SIG-M5 treated with dmso at 0.1 percent for 504 hours (cell line): ENCODE measurements around the gene PRDM11.
"Not testable (repeated sequence)": the region's sequence is repeated elsewhere in the genome, so short reads cannot be mapped to it uniquely, and the experiment has no call there.

ENCODE experiments used
- DNase-seq: peaks from one replicate; lab custom pipeline; 2025; ENCODE audit not compliant: unreplicated experiment; lab: John Stamatoyannopoulos, UW

PRDM11 gene

GRCh38 chr11:45146072-45147016, at the start of gene PRDM11:
PRDM11 (plus strand) TSS chr11:45146639; CDS start chr11:45181767, 35,128 bp downstream.
- peak; percentile 26 for DNase-seq

DNA sequence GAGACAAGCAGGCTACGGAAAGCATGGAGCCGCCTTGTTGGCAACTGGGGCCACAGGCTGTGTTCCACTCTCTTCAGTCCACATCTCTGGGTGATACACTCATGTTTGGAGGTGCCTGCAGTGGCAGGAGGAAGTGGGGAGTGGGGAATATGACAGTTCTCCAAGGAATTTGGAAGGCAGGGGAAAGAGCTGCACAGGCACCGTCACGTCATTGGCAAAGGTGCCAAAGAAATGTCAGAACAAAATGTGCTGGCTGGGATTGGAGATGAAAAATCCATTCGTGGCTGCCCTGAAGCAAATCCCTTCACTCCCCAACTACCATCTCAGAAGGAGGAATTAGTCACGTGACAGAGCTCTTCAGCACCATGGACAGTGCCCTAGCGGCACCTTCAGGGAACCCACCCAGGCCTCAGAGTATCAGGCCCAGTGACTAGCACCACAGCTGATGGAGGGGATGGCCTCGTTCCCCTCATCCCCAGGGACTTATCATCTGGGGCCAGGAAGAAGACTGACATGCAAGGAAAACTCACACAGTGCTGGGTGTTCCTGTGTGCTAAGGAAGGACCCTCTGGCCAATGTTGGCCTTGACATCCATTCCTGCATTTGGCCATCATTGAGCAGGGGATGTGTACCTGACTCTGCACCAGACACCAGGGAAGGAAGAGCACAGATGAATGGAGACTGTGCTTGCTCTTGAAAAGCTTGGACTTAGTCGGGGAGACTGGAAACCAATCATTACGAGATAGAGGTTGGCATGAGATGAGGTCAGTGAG, 48.5 kb upstream of the PRDM11 start:
- peak; percentile 14 for DNase-seq

DNA sequence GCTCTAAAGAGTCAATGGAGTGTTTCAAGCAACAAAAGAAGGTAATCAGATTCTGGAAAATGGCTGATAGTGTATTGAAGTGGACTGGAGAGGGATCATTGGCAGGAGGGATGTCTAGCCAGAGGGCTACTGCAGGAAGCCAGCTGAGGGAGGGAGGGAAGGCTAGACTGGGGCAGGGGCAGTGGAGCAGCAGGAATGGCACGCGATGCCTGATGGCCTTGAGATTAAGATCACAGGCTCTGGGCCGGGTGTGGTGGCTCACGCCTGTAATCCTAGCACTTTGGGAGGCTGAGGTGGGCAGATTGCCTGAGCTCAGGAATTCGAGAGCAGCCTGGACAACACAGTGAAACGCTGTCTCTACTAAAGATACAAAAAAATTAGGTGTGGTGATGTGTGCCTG, 47.5 kb upstream of the PRDM11 start:
- no peak for DNase-seq

GRCh38 chr11:45100339-45100738, 46.1 kb upstream of the PRDM11 start:
- DNase-seq, result peak; percentile 15

- no peak for DNase-seq
These were observed 44.1 kb upstream of the PRDM11 start for GRCh38 chr11:45102361-45102809.

DNA sequence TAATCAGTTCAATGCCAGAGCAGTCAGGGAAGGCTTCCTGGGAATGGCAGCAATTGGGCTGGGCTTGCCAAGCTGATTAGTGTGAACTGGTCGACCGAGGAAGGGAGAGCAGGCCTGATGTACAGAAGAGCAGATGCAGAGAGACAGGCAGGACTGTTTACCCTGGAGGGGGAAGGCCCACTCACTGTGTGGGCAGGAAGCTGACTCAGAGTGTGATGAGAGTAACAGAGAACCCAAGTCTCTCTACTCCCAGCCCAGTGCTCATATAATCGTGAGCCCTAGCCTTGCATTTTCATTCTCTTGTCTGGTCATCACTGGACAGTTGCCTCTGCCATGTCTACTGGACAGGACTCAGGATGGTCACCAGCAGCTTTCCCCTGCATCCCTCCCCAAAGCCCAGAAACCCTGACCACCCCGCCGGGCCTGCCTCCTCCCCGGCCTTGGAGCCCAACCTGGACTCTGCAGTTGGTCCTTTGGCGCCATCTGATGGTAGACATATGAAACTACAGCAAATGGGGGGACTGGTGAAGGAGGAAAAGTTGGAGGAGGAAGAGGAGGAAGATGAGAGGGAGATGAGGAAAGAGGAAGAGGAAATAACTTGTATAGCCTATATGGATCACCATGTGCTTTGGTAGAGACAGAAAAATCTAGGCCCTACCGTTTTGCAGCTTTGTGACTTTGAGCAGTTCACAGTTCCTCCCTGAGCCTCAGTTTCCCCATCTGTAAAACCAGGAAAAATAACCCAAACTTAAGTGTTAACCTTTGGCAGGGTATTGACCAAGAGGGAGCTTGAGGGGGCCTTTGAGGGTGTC, 43.4 kb upstream of the PRDM11 start:
- peak; percentile 63 for DNase-seq

DNA sequence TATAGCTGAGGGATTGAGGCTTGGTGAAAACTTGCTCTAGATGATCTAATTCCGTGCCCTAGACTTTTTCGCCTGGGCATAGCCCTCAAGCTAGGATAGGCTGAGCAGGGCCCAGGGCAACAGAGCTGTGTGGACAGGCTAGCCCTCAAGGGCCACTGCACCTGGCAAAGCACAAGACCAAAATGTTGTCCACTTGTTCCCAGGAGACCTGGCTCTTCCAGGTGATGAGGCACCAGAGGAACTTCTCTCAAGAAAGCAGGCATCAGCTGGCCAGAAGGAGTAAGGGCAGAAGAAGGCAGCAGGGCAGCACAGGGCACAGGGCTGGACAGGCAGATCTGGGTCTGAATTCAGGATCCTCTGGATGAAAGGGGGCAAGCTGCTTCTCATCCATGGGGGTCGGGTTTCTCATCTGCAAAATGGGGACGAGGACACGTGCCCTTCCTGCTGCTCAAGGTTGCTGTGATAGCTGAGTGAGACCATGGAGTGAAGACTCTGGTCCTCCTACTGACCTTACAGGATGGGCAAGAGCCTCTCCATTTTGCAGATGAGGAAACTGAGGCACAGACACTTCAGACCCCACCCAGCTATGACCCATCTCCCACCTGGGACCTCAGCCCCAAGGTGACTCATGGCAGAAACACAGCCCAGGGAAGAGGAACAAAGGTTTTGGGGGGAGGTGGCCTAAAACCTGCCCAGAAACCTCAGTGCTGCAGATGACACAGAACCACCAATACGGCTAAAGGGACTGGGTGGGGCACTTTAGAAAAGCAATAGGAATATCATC, 42.2 kb upstream of the PRDM11 start:
- DNase-seq, result no peak

DNA sequence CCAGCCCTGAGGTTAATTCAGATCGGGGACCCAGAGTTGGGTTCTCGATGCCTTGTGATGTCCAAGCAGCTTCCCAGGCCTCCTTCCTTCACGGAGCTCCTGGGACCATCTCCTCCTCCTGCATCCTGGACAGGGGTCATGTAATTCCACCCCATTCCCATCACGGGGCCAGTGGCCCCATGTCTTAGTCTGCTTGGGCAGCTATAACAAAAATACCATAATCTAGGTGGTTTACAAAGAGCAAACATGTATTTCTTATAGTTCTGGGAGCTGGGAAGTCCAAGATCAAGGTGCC, 41.7 kb upstream of the PRDM11 start:
- DNase-seq, result no peak

- no peak for DNase-seq
These were observed 41.0 kb upstream of the PRDM11 start for GRCh38 chr11:45105233-45105983.

DNA sequence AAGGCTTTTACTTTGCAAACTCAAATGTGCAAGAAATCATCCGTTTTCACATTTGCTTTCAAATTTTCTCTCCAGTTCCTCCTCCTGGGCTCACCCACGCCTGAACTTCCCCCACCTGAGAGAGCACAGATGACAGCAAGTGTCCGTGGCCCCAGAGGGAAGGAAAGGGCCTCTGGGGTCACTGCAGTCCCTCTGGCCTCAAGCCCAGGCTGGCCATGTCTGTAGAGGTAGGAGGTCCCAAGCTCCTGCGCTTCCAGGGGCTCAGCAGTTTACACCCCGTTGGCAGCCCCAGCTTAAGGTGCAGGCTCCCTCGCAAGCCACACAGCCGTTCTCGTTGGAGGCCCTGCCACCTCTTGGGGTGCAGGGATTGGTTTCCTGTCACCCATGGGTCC, 40.5 kb upstream of the PRDM11 start:
- no peak for DNase-seq

- DNase-seq, result no peak
These were observed 40.0 kb upstream of the PRDM11 start for GRCh38 chr11:45106440-45106839.

DNA sequence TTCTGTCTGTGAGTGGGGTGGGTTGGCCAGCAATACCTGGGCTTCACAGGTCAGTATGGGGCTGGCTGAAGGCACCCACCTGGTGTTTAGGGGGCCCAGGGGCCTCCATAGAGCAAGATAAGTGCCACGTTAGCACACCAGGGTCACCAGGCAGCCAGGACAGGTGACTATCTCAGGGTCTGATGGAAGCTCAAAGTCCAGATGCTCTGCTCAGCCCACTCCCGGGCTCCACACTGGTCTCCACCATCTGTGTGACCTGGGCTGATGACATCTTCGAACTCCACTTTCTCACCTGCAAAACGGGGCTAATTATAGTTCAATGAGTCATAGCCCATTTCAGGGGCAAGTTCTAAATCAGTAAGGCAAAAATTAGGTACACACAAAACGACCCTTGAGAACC, 39.4 kb upstream of the PRDM11 start:
- no peak for DNase-seq

DNA sequence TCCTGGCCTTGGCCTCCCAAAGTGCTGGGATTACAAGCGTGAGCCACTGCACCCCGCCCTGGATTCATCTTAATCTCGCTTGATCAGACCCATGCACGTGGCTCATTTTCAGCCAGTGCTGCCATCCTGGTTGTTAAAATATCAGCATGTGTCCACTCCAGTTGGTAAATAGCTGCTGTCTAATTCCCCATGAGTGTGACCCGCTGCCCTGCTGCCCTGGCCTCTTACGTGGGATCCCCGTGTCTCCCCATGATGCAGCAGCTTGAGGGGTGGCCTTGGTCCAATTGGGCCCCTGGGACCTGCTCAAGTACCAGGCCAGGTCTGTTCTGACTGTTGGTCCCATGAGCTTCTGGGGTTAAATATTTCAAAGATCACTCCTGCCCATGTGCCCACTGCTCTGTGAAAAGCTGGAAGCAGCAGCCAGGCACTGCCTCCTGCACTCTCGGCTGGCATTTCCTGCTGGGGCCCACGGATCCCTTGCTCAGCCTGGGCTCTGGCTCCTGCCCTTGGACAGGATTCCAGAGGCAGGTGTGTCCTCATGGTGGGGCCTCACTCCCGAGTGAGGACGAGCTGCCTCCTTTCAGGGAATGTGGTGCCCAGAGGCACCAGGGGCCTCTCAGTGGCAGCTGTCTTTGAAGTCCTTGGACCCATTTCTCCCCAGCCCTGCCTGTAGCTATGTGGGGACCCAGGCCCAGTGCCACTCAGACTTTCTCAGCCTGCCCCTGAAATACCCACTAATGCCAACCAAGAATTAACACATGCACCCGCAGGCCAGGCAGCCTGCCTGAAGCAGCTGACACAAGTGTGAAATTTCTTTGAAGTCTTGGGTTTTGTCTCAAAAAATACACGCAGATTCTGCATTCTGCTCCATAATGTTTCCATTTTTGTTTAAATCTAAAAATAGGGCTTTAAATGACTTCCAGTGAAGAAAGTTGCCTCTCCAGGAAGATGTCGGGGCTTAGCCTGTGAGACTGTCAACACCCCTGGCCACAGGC, 38.1 kb upstream of the PRDM11 start:
- DNase-seq, result no peak

DNA sequence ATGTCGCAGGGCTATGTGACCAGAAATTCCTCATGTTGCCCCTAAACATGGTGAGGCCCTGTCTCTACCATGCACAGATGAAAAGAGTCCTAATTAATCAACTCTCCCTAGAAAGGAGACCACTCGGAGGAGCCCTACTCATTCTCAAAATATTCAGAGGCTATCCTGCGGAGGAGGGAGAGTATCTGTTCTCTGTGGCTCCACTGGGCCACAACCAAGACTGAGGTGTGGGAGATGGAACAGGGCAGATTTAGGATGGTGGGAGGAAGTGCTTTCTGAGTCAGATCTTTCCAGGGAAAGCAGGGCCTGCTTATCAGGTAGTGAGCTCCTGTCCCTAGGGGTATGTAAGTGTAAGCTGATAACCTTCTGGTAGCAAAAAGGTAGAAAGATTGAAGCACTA, 37.0 kb upstream of the PRDM11 start:
- no peak for DNase-seq

GRCh38 chr11:45110562-45110961, 35.9 kb upstream of the PRDM11 start:
- peak; percentile 66 for DNase-seq

DNA sequence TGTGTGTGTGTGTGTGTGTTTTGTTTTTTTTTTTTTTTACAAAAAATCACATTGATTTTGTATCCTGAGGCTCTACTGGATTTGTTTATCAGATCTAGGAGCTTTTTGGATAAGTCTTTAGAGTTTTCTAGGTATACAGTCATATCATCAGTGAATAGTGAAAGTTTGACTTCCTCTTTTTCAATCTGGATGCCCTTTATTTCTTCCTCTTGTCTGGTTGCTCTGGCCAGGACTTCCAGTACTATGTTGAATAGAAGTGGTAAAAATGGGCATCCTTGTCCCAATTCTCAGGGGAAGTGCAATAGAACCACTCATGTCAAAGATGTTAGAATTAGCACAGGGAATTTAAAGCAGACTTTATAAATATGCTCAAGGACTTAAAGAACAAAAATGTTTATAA, 32.6 kb upstream of the PRDM11 start:
- peak; percentile 14 for DNase-seq

DNA sequence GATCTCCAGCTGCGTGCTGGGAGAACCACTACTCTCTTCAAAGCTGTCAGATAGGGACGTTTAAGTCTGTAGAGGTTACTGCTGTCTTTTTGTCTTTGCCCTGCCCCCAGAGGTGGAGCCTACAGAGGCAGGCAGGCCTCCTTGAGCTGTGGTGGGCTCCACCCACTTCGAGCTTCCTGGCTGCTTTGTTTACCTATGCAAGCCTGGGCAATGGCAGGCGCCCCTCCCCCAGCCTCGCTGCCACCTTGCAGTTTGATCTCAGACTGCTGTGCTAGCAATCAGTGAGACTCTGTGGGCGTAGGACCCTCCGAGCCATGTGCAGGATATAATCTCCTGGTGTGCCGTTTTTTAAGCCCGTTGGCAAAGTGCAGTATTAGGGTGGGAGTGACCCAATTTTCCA, 18.6 kb upstream of the PRDM11 start:
- not testable (repeated sequence) for DNase-seq

DNA sequence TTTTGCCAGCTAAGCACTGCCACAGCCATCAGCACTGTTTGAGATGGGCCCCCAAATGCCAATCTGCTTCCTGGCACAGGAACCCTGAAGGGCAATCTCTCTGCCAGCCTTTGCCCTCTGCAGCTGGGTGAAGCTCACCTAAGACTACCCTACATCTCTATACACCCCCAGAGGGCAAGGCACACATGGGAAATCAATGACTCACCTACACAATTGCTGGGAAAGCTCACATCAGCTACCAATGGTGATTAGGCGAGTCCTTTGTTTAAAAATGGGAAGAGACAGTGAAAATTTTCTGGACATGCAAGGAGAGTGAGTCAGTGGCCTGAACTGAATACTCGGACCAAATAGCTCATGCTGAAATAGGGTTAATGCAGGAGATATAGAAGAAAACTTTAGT, 12.6 kb upstream of the PRDM11 start:
- no peak for DNase-seq

- no peak for DNase-seq
These were observed 5.3 kb upstream of the PRDM11 start for GRCh38 chr11:45141171-45141570.
